Measurements from ENCODE around the gene HOMER3. TPM values are rescaled to one million over a fixed set of nuclear protein-coding genes. Genes with fewer than 3 reads are reported as not detected.
A peak's percentile ranks its signal among the peaks of the same experiment; 100 is the strongest.

The HOMER3 gene
- total RNA-seq, 1 experiment from 2014 or later: 20.2 TPM

DNA sequence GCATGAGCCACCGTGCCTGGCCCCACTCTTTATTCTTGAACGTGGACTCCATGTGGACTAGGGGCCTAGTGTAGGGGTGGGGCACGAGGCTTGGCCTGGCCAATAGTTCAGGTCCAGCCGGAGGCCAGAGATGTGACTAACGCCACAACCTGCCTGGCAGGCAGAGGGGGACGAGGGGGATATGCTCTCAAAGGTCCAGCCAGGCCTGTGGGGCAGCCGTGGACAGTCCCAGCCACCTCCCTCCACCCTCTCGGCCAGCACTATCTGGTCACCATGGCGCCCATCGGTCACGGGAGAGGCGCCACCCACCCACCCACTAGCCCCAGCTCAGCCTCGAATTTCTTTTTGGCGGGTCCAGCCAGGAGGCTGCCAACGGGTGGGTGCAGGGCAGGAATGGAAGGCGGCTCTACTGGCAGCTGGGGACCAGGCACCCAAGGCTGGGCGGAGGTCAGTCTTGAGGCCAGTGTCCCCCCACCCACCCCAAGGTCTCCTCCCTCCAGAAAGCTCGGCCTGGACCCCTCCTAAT is 42.9 kb downstream of the HOMER3 start:
- H3K36me3 Mint-ChIP-seq (ENCODE audit: insufficient read depth, unreplicated experiment): peaks cover 15% of the 10 kb centered on the region
- no peak for DNase-seq
- H3K27ac Mint-ChIP-seq (ENCODE audit: unreplicated experiment): no peak overlapping the region
- BruUV-seq (replicated peaks): no TSS peak
- no peaks in the 10 kb centered on the region for H3K27me3 Mint-ChIP-seq (ENCODE audit: unreplicated experiment)
- no peaks in the 10 kb centered on the region for H3K9me3 Mint-ChIP-seq (ENCODE audit: low read depth, unreplicated experiment)
- no peaks in the 10 kb centered on the region for H3K4me1 Mint-ChIP-seq (ENCODE audit: low read depth, unreplicated experiment)
- no peak overlapping the region for H3K4me3 Mint-ChIP-seq (ENCODE audit: low read depth, unreplicated experiment)
- TF ChIP-seq, protein P1, sequence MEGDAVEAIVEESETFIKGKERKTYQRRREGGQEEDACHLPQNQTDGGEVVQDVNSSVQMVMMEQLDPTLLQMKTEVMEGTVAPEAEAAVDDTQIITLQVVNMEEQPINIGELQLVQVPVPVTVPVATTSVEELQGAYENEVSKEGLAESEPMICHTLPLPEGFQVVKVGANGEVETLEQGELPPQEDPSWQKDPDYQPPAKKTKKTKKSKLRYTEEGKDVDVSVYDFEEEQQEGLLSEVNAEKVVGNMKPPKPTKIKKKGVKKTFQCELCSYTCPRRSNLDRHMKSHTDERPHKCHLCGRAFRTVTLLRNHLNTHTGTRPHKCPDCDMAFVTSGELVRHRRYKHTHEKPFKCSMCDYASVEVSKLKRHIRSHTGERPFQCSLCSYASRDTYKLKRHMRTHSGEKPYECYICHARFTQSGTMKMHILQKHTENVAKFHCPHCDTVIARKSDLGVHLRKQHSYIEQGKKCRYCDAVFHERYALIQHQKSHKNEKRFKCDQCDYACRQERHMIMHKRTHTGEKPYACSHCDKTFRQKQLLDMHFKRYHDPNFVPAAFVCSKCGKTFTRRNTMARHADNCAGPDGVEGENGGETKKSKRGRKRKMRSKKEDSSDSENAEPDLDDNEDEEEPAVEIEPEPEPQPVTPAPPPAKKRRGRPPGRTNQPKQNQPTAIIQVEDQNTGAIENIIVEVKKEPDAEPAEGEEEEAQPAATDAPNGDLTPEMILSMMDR (IDR thresholded peaks at IDR 0.05; ENCODE audit: unreplicated experiment): no peak
- CTCF ChIA-PET: interaction anchor here (0.6 kb wide), 1 partner anchor 33 kb away, joined by 4 read pairs; no protein-coding TSS in a partner anchor
- intact Hi-C loops (cut with micrococcal nuclease; ENCODE audit: unreplicated experiment): loop anchor here (5.0 kb wide), 1 partner anchor 89 kb away; no protein-coding TSS in a partner anchor

DNA sequence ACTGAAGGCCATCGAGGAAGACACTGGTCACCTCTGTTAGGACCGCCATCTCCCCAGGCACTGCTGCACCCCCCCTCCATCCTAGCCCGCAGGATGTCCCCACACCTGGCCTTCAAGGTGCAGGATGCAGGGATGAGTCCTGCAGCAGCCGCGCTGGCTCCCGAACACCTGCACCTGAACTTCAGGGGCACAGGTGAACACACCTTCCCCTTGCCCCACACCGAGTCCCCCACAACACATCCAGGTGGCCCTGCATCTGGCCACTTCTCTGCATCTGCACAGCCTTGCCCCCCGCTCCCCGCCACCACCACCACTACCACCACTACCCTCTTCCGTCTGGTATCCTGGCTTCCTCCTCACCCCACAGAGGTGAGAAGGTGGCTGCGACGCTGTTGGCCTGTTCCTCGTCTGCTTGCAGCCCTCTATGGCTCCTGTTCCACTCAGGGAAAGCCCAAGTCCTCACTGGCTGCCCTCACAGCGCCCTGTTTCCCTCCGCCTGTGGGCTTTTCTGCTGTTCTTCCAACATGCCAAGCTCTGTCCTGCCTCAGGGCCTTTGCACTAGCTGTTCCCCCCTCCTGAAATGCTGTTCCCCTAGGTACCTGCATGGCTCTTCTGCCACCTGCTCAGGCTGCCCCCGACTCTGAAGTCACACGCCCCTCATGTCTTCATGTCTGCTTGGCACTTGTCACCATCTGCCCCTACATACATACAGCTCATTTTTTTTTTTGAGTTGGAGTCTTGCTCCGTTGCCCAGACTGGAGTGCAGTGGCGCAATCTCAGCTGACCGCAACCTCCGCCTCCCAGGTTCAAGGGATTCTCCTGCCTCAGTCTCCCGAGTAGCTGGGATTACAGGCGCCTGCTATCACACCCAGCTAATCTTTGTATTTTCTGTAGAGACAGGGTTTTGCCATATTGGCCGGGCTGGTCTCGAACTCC is 43.7 kb downstream of the HOMER3 start:
- H3K4me3 Mint-ChIP-seq (ENCODE audit: low read depth, unreplicated experiment): no peak overlapping the region
- intact Hi-C loops (cut with micrococcal nuclease; ENCODE audit: unreplicated experiment): loop anchor here (5.0 kb wide), 1 partner anchor 90 kb away; no protein-coding TSS in a partner anchor
- no peak overlapping the region for H3K27ac Mint-ChIP-seq (ENCODE audit: unreplicated experiment)
- no peak for DNase-seq
- no TSS peak for BruUV-seq (replicated peaks)
- H3K9me3 Mint-ChIP-seq (ENCODE audit: low read depth, unreplicated experiment): no peaks in the 10 kb centered on the region
- no peaks in the 10 kb centered on the region for H3K4me1 Mint-ChIP-seq (ENCODE audit: low read depth, unreplicated experiment)
- TF ChIP-seq, protein P1 (IDR thresholded peaks at IDR 0.05; ENCODE audit: unreplicated experiment): no peak
- CTCF ChIA-PET: no interaction called here
- H3K36me3 Mint-ChIP-seq (ENCODE audit: insufficient read depth, unreplicated experiment): peaks cover 12% of the 10 kb centered on the region
- no peaks in the 10 kb centered on the region for H3K27me3 Mint-ChIP-seq (ENCODE audit: unreplicated experiment)

GRCh38 chr19:18896421-18896841 is 44.6 kb downstream of the HOMER3 start:
- BruUV-seq (replicated peaks): no TSS peak
- DNase-seq: no peak
- H3K36me3 Mint-ChIP-seq (ENCODE audit: insufficient read depth, unreplicated experiment): peaks cover 12% of the 10 kb centered on the region
- no peaks in the 10 kb centered on the region for H3K4me1 Mint-ChIP-seq (ENCODE audit: low read depth, unreplicated experiment)
- H3K9me3 Mint-ChIP-seq (ENCODE audit: low read depth, unreplicated experiment): no peaks in the 10 kb centered on the region
- intact Hi-C loops (cut with micrococcal nuclease; ENCODE audit: unreplicated experiment): loop anchor here (5.0 kb wide), 1 partner anchor 91 kb away; no protein-coding TSS in a partner anchor
- no peak overlapping the region for H3K27ac Mint-ChIP-seq (ENCODE audit: unreplicated experiment)
- TF ChIP-seq, protein P1 (IDR thresholded peaks at IDR 0.05; ENCODE audit: unreplicated experiment): no peak
- CTCF ChIA-PET: interaction anchor here (1.2 kb wide), 1 partner anchor 91 kb away, joined by 3 read pairs; no protein-coding TSS in a partner anchor
- no peaks in the 10 kb centered on the region for H3K27me3 Mint-ChIP-seq (ENCODE audit: unreplicated experiment)
- H3K4me3 Mint-ChIP-seq (ENCODE audit: low read depth, unreplicated experiment): peak overlapping the region; percentile 62

DNA sequence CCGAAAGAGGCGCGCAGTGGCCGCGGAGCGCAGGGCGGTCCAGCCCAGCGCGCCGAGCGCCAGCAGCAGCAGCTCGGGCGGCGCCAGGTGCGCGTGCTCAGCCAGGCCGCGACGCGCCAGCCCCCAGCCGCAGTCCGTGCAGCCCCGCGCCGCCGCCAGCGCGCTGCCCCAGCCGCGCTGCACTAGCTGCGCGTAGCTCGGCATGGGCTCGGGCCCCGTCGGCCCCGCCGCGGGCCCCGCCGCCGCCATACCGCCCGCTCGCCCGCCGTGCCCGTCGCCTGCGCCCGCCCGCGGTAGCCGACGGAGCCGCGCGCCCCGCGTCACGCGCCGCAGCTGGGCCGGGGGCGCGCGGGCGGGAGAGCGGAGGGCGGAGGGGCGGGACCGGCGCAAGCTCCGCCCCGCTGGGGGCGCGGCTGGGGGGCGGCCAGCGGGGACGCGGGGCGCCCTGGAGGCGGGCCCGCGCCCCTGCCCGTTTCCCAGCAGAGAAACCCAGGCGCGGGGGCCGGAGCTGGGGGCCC is 45.1 kb downstream of the HOMER3 start, which contains the start of gene CERS1:
TSS of gene CERS1 (minus strand) at position 335 of the 518 bp plus-strand sequence. CDS start at position 249, 86 bp downstream.
- TF ChIP-seq, protein P1 (IDR thresholded peaks at IDR 0.05; ENCODE audit: unreplicated experiment): no peak
- Mint-ChIP-seq H3K36me3 (ENCODE audit: insufficient read depth, unreplicated experiment) (peaks cover 12% of the 10 kb centered on the region), H3K4me3 (ENCODE audit: low read depth, unreplicated experiment) (peak within 1 kb of the TSS; percentile 63), H3K9me3 (ENCODE audit: low read depth, unreplicated experiment) (no peaks in the 10 kb centered on the region), H3K27me3 (ENCODE audit: unreplicated experiment) (no peaks in the 10 kb centered on the region), H3K27ac (ENCODE audit: unreplicated experiment) (no peak within 1 kb of the TSS), H3K4me1 (ENCODE audit: low read depth, unreplicated experiment) (no peaks in the 10 kb centered on the region)
- intact Hi-C loops (cut with micrococcal nuclease; ENCODE audit: unreplicated experiment): loop anchor here (5.0 kb wide), 1 partner anchor 91 kb away; no protein-coding TSS in a partner anchor
- CTCF ChIA-PET: interaction anchor here (1.1 to 1.2 kb wide), 2 partner anchors 20 to 91 kb away, joined by 3 read pairs; no protein-coding TSS in a partner anchor
- BruUV-seq (replicated peaks): no TSS peak
- no peak for DNase-seq
